ENCODE results near the gene KRT84.

The KRT84 gene

DNA sequence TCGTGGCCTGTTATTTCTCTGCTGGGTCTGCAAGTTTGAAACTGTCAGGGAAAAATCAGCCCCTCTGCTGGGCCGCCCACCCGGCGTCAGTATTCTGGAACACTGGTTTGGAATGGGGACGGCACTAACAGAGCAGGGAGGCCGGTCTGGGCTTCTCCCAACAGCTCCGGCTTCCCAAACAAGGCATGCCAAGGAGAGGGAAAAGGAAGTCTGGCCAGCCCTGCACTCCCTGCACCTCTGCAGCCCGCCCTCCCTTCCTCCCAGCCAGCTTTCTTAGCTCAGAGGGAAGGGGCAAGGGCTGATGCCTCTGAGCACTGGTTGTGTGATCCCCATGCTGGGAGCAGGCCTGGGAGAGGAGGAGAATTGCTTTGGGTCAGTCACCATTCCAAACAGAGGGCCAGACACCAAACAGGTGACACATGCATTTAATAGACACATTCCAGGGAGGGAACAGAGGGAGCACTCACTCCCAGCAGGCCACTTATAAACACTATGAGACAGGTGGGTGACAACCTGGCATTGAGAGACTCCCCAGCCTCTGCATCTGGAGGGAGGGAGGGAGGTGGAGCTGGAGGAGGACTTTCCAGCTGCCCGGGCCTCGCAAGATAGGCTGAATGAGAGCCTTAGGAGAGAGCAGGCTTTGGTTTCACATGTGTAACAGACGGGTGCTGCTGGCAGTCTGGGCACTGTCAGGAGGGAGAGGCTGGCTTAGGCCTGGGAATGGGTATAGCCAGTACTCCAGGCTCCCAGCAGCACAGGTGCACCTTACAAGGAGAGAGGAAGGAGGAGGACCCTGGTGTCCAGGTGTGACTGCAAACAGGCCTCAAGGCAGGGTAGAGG is 38.4 kb upstream of the KRT84 start:
- Histone ChIP-seq H3K9me3 (ENCODE audit: control insufficient read depth, low read length) (no peaks in the 10 kb centered on the region), H3K4me3 (ENCODE audit: insufficient read depth, low read depth, low read length) (no peak overlapping the region), H3K27ac (ENCODE audit: insufficient read depth, low read depth, low read length, poor library complexity, severe bottlenecking) (no peak overlapping the region), H3K36me3 (ENCODE audit: control insufficient read depth, insufficient read depth, low read length) (no peaks in the 10 kb centered on the region), H3K4me1 (ENCODE audit: control insufficient read depth, insufficient read depth, low read length) (peaks cover 10% of the 10 kb centered on the region), H3K27me3 (ENCODE audit: control insufficient read depth, insufficient read depth, low read length, poor library complexity, severe bottlenecking) (no peaks in the 10 kb centered on the region)
- 81 to 83% methylated on average over 11 of the region's 11 CpGs for WGBS, 2 experiments

DNA sequence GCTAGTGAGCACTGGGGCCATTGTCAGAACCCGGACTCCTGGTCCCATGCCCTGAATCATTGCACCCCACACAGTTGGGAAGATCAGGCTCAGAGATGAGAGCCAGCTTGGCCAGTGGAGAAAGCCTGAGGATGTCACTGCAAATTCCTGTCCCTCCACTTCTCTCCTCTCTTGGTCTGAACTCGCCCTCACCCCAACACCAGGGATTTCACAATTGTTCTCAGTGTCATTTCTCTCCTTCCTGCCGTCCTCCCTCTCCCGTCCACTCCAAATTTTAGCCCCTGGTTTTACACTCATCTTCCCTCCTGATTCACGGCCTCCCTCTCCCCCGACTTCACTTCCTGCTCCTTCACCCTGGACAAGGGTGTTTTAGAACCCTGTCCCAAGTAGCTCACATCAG is 37.6 kb upstream of the KRT84 start:
- 85 to 87% methylated on average over 6 of the region's 6 CpGs for WGBS, 2 experiments
- Histone ChIP-seq H3K4me1 (ENCODE audit: control insufficient read depth, insufficient read depth, low read length) (peaks cover 10% of the 10 kb centered on the region), H3K4me3 (ENCODE audit: insufficient read depth, low read depth, low read length) (no peak overlapping the region), H3K27ac (ENCODE audit: insufficient read depth, low read depth, low read length, poor library complexity, severe bottlenecking) (no peak overlapping the region), H3K9me3 (ENCODE audit: control insufficient read depth, low read length) (no peaks in the 10 kb centered on the region), H3K36me3 (ENCODE audit: control insufficient read depth, insufficient read depth, low read length) (no peaks in the 10 kb centered on the region), H3K27me3 (ENCODE audit: control insufficient read depth, insufficient read depth, low read length, poor library complexity, severe bottlenecking) (no peaks in the 10 kb centered on the region)

DNA sequence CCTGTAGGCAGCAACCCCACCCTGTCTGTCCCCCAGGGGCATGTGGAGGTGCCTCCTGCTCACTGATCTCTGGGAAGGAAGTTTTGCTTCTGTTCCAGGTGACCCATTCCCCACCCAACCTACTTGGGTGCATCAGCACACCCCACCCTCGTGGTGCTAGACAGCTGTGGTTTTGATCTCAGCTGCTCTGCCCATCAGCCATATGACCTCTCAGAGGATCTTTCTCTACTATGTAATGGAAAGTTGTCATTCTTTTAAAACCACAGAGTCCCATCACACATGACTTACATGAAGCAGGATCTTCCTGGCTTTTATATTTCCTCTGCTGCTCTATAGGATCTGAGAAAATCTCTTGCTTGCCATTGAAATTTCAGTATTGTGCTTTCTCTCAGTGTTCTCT is 34.2 kb upstream of the KRT84 start:
- Histone ChIP-seq H3K4me1 (ENCODE audit: control insufficient read depth, insufficient read depth, low read length) (peaks cover 13% of the 10 kb centered on the region), H3K9me3 (ENCODE audit: control insufficient read depth, low read length) (no peaks in the 10 kb centered on the region), H3K27ac (ENCODE audit: insufficient read depth, low read depth, low read length, poor library complexity, severe bottlenecking) (no peak overlapping the region), H3K27me3 (ENCODE audit: control insufficient read depth, insufficient read depth, low read length, poor library complexity, severe bottlenecking) (no peaks in the 10 kb centered on the region), H3K4me3 (ENCODE audit: insufficient read depth, low read depth, low read length) (no peak overlapping the region), H3K36me3 (ENCODE audit: control insufficient read depth, insufficient read depth, low read length) (no peaks in the 10 kb centered on the region)
- WGBS, 2 experiments, result 89 to 100% methylated on average over 1 of the region's 1 CpG

DNA sequence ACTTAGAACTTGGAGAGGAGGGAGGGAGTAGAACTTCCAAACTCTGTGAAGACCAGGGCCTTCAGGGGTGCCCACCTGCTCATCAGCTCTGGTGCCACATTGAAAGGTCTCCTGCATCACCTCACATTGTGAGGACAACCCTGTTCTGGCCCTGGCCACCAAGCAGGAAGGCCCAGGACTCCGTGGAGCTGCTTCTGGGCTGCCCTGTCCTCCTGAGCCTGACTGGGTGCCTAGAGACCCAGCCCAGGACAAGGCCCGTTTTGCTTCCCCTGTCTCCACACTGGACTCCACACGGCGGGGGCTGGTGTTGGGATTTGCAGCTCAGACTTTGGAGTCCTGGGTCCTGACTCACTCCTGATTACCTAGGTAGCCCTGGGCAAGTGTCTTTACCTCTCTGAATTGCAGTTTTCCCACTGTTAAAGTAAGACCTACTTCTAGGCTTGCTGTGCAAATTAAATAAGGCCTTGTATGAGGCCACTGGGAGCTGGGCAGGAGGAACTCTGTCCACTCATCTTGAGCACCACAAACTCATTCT is 33.2 kb upstream of the KRT84 start:
- no peaks in the 10 kb centered on the region for H3K9me3 ChIP-seq (ENCODE audit: control insufficient read depth, low read length)
- H3K36me3 ChIP-seq (ENCODE audit: control insufficient read depth, insufficient read depth, low read length), result no peaks in the 10 kb centered on the region
- WGBS, 2 experiments, result 87 to 93% methylated on average over 4 of the region's 4 CpGs
- H3K4me1 ChIP-seq (ENCODE audit: control insufficient read depth, insufficient read depth, low read length), result peaks cover 13% of the 10 kb centered on the region
- H3K4me3 ChIP-seq (ENCODE audit: insufficient read depth, low read depth, low read length), result no peak overlapping the region
- H3K27me3 ChIP-seq (ENCODE audit: control insufficient read depth, insufficient read depth, low read length, poor library complexity, severe bottlenecking), result no peaks in the 10 kb centered on the region
- H3K27ac ChIP-seq (ENCODE audit: insufficient read depth, low read depth, low read length, poor library complexity, severe bottlenecking), result no peak overlapping the region

DNA sequence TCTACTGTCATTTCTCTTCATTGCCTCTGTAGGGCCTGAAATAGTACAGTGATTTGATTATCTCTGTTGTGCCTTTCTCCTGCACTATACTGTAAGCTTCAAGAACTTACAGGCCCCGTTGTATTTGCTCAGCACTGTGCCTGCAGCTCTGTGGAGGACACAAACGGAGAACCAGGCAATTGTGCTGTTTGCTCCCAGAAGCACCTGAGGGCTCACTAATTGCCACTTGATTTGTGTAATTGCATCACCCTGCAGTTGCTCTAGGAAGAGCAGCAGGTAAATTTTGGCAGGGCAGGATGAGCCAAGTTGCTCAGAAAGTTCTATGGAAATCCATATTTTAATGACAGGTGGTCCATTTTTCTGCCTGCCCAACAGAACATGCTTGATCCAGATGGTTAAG is 32.3 kb upstream of the KRT84 start:
- H3K36me3 ChIP-seq (ENCODE audit: control insufficient read depth, insufficient read depth, low read length), result no peaks in the 10 kb centered on the region
- 88 to 95% methylated on average over 2 of the region's 2 CpGs for WGBS, 2 experiments
- H3K27me3 ChIP-seq (ENCODE audit: control insufficient read depth, insufficient read depth, low read length, poor library complexity, severe bottlenecking), result no peaks in the 10 kb centered on the region

GRCh38 chr12:52416795-52417194 is 31.3 kb upstream of the KRT84 start:
- WGBS, 2 experiments, result 94 to 100% methylated on average over 1 of the region's 1 CpG
- no peak overlapping the region for H3K27ac ChIP-seq (ENCODE audit: insufficient read depth, low read depth, low read length, poor library complexity, severe bottlenecking)

More for the DNA sequence above, 32.3 kb upstream of the KRT84 start:
- H3K4me3 ChIP-seq (ENCODE audit: insufficient read depth, low read depth, low read length), result no peak overlapping the region
- H3K27ac ChIP-seq (ENCODE audit: insufficient read depth, low read depth, low read length, poor library complexity, severe bottlenecking), result no peak overlapping the region
- no peaks in the 10 kb centered on the region for H3K9me3 ChIP-seq (ENCODE audit: control insufficient read depth, low read length)
- H3K4me1 ChIP-seq (ENCODE audit: control insufficient read depth, insufficient read depth, low read length), result peaks cover 4% of the 10 kb centered on the region

DNA sequence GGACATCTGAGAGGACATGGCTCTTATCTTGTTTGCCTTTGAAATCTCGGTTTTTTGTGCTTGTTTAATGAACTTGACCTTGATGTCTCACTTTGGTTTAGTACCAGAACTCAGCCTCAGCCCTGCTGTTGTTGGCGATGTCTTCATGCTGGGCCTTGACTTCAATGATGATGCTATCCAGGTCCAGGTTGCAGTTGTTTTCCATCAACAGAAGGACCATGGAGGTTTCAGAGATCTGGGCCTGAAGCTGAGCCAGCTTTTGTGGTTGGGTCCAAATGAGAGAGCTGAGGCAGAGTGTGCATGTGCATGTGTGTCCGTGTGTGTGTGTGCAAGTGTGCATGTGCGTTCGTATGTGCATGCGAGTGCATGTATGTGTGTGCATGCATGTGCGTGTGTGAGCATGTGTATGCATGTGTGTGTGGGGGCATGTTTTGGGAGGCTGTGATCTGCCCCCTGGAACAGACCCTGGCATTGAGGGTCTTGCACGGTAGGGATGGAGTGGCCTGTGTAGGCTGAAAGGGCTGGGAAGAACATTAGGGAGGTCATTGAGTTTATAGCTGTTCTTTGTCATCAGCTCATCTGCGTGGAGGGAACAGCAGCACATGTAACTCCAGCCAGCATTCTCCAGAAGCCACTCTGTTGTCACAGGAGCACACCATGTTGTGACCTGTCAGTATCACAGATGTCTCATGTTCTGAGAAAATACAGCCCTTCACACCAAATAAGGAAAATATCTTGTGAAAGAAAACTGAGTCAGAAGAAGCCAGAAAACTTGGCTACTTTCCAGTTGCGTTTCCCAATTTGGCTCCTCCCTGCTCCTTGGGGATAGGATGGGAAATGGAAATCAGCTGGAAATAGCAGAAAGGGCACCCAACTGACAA is 30.7 kb upstream of the KRT84 start:
- 92 to 93% methylated on average over 10 of the region's 10 CpGs for WGBS, 2 experiments
- no peak overlapping the region for H3K4me3 ChIP-seq (ENCODE audit: insufficient read depth, low read depth, low read length)
- no peaks in the 10 kb centered on the region for H3K36me3 ChIP-seq (ENCODE audit: control insufficient read depth, insufficient read depth, low read length)
- H3K27ac ChIP-seq (ENCODE audit: insufficient read depth, low read depth, low read length, poor library complexity, severe bottlenecking), result no peak overlapping the region
- H3K9me3 ChIP-seq (ENCODE audit: control insufficient read depth, low read length), result no peaks in the 10 kb centered on the region
- no peaks in the 10 kb centered on the region for H3K27me3 ChIP-seq (ENCODE audit: control insufficient read depth, insufficient read depth, low read length, poor library complexity, severe bottlenecking)
- H3K4me1 ChIP-seq (ENCODE audit: control insufficient read depth, insufficient read depth, low read length), result peaks cover 2% of the 10 kb centered on the region

More at GRCh38 chr12:52416795-52417194, 31.3 kb upstream of the KRT84 start:
- no peaks in the 10 kb centered on the region for H3K9me3 ChIP-seq (ENCODE audit: control insufficient read depth, low read length)
- no peaks in the 10 kb centered on the region for H3K36me3 ChIP-seq (ENCODE audit: control insufficient read depth, insufficient read depth, low read length)
- no peak overlapping the region for H3K4me3 ChIP-seq (ENCODE audit: insufficient read depth, low read depth, low read length)
- H3K4me1 ChIP-seq (ENCODE audit: control insufficient read depth, insufficient read depth, low read length), result peaks cover 2% of the 10 kb centered on the region
- no peaks in the 10 kb centered on the region for H3K27me3 ChIP-seq (ENCODE audit: control insufficient read depth, insufficient read depth, low read length, poor library complexity, severe bottlenecking)

GRCh38 chr12:52414936-52415335 is 29.5 kb upstream of the KRT84 start:
- H3K9me3 ChIP-seq (ENCODE audit: control insufficient read depth, low read length), result no peaks in the 10 kb centered on the region
- H3K4me1 ChIP-seq (ENCODE audit: control insufficient read depth, insufficient read depth, low read length), result peaks cover 2% of the 10 kb centered on the region
- H3K36me3 ChIP-seq (ENCODE audit: control insufficient read depth, insufficient read depth, low read length), result no peaks in the 10 kb centered on the region
- no peak overlapping the region for H3K4me3 ChIP-seq (ENCODE audit: insufficient read depth, low read depth, low read length)
- H3K27me3 ChIP-seq (ENCODE audit: control insufficient read depth, insufficient read depth, low read length, poor library complexity, severe bottlenecking), result no peaks in the 10 kb centered on the region
- no peak overlapping the region for H3K27ac ChIP-seq (ENCODE audit: insufficient read depth, low read depth, low read length, poor library complexity, severe bottlenecking)
- 61 to 72% methylated on average over 5 of the region's 5 CpGs for WGBS, 2 experiments

DNA sequence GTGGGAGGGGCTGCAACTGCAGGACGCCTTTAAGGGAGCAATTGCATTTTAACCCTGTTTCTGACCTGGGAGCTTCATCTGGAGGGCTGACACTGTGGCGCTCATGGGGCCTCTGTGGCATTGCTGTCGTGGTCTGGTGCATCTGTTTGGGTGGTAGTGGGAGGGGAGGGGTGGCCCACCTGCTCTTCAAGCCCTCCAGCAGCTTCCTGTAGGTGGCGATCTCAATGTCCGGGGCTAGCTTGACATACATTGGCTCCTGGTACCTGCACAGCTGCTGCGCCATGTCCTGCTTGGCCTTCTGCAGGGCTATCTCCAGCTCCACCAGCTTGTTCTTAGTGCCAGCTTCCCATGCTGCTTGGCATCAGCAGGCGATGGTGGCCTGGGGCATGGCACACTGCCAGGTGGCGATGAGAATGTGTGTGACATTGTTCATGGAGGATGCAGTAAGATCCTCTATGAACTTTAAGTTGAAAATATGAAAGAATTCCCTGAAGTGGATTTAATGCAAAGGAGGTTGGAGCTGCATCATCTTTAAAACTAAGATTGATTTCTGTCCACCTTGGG is 28.4 kb upstream of the KRT84 start:
- no peaks in the 10 kb centered on the region for H3K9me3 ChIP-seq (ENCODE audit: control insufficient read depth, low read length)
- no peaks in the 10 kb centered on the region for H3K27me3 ChIP-seq (ENCODE audit: control insufficient read depth, insufficient read depth, low read length, poor library complexity, severe bottlenecking)
- 82% methylated on average over 8 of the region's 8 CpGs for WGBS, 2 experiments
- no peaks in the 10 kb centered on the region for H3K36me3 ChIP-seq (ENCODE audit: control insufficient read depth, insufficient read depth, low read length)
- H3K4me3 ChIP-seq (ENCODE audit: insufficient read depth, low read depth, low read length), result no peak overlapping the region
- H3K4me1 ChIP-seq (ENCODE audit: control insufficient read depth, insufficient read depth, low read length), result peaks cover 2% of the 10 kb centered on the region
- H3K27ac ChIP-seq (ENCODE audit: insufficient read depth, low read depth, low read length, poor library complexity, severe bottlenecking), result no peak overlapping the region

DNA sequence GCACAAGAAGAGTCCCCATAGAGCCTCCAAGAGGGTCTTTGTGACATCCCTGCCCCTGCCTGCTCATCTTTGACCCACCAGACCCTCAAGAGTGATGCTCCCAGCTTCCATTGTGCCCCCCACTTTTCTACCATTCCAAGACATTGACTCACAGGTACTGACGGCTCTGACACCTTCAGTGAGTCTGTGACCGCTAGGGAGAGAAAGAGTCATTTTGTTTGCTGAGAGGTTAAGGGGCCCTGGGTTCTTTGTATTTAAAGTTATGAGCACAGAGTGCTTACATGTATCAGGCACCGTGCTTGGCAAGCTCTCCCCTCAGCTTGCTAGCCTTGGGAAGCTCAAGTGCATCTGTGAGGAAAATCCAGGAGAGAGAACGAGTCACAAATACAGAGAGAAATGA is 27.8 kb upstream of the KRT84 start:
- Histone ChIP-seq H3K4me3 (ENCODE audit: insufficient read depth, low read depth, low read length) (no peak overlapping the region), H3K36me3 (ENCODE audit: control insufficient read depth, insufficient read depth, low read length) (no peaks in the 10 kb centered on the region), H3K4me1 (ENCODE audit: control insufficient read depth, insufficient read depth, low read length) (peaks cover 2% of the 10 kb centered on the region), H3K27me3 (ENCODE audit: control insufficient read depth, insufficient read depth, low read length, poor library complexity, severe bottlenecking) (no peaks in the 10 kb centered on the region), H3K27ac (ENCODE audit: insufficient read depth, low read depth, low read length, poor library complexity, severe bottlenecking) (no peak overlapping the region), H3K9me3 (ENCODE audit: control insufficient read depth, low read length) (no peaks in the 10 kb centered on the region)
- 88 to 93% methylated on average over 4 of the region's 4 CpGs for WGBS, 2 experiments

Measured in ectodermal cell (in vitro differentiated cells).